RPMI7951 (cell line): ENCODE data around the gene ZC3H8. TPM values are rescaled to one million over a fixed set of nuclear protein-coding genes. Genes with fewer than 3 reads are reported as not detected.
"Not testable (repeated sequence)": the region's sequence is repeated elsewhere in the genome, so short reads cannot be mapped to it uniquely, and the experiment has no call there.

Experiments used
- DNase-seq: peaks from one replicate; pipeline ENCODE4 v3.0.0-alpha.2; 2012; ENCODE audit warnings: low read depth
- total RNA-seq: library from RNA; depleted of rRNA; stranded (reverse); fragments of >200 nt; shearing (Covaris generic); gene quantifications from 2 replicates; pipeline ENCODE4 v1.2.3, GENCODE V29; 2014

ZC3H8 gene
- total RNA-seq, 1 experiment from 2014 or later: 10.5 TPM

DNA sequence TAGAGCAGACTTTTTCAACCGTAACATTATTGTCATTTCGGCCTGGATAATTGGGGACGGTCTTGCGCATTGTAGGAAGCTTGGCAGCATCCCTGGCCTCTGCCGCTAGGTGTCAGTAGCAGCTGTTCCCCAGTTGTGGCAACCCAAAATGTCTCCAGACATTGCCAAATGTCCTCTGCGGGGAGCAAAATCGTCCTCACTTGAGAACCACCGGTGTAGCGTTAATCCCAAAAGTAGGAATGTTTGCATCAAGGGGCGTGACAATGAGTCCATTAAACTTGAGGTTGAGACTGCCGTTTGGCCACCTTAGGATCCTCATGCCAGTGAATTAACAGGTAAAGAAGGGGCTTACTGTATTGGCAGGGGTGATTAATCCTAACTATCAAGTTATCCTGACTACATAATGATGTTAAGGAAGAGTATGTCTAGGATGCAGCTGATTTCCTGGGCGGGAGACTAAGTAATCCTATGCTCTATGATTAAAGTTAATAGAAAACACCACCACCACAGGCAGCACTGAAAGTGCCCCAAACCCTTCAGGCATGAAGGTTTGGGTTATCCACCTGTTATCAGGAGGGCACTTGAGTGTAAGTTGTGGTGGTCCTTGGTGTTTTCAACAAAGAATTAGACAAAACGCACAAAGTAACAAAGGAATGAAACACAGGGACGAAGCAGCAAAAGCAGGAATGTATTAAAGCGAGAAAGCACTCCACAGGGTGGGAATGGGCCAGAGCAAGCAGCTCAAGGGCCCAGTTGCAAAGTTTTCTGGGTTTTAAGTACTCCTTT, 4.9 kb upstream of the ZC3H8 start:
- peak; percentile 71 for DNase-seq

DNA sequence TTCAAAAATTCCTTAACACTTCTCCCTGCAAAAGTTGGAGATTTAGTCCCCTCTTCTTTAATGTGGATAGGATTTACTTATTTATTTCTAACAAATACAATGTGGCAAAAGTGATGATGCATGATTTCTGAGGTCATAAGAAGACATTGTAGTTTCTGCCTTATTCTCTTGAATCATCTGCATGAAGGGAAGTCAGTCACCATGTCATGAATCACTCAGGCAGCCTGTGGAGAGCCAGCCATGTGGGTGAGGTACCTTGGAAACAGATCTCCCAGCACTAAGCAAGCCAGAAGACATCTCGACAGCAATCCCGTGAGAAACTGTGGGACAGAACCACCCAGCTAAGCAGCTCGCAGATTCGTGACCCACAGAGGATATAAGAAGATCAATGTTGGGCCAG, 2.7 kb upstream of the ZC3H8 start:
- DNase-seq: peak; percentile 15

DNA sequence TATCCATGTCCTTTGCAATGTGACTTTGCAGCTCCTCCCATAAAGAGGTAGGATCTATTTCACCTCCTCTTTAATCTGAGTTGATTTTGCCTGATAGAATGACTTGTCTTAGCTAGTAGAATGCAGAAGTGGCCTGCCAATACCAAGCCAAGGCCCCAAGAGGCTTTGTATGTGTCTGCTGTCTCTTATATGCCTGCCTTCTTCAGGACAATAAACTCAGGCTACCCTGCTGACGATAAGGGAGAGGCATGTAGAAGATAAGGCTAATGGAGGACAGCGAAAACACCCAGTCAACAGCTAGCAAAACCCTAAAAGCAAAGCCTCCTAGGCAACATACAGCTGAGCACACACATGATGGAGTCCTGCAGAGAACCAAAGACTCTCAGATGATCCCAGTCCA, 1.8 kb upstream of the ZC3H8 start:
- DNase-seq: no peak

DNA sequence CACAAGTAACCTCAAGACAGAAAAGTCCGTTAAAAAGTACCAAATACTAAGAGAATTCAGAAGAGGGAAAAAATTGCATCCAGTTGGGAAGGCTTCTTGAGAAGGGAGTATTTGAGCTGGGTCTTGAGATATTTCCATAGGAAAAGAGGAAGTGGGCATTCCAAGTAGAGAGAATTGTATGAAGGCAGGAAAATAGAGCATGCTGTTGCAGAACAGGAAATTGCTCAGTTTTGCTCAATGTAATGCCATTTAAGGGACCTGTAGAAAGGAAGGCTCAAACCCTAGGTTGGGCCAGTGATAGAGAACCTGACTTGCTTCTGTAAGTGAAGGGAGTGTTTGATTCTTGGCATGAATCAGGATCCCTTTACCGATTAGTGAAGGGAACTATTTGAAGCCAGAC, 1.0 kb upstream of the ZC3H8 start:
- DNase-seq: no peak

DNA sequence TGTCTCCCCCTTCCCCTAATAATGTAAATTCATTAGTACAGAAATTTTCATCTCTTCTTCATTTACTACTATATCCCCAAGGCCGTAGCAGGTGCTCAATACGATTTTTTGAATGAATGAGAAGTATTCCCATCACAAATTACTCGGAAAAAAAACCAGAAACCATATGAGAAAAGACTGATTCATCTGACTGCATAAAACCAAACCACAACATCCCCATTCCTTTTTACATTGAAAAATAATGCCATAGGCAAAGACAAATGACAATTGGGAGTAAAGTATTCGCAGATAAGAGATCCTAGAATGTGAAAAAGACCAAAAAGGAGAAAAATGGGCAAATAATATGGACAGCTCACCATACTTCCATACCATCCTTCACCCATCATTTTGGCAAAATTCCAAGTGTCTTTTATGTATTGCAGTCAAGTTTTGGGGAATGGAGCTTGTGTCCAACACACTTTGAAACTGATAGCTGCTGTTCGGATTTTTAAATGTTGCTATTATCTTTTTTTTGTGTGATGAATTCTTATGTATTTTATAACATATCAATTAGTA, 1.5 kb downstream of the ZC3H8 start:
- DNase-seq: peak; percentile 17

DNA sequence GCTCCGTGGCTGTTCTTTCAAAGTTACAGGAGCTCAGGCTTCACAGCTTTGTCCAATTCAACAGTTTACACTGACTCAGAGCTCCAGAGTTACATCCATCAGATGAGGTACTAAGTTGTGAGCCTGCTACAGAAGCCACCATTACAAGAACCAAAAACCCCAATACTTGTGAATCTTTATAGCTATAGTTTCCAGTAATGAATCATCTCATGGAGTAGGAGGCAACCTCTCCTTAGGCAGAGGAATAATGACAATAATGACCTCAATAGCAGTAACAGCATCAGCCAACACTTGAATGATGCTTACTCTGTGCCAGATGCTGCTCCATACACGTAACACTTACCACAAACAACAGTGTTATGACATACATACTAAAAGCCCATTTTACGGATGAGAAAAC, 3.6 kb downstream of the ZC3H8 start:
- DNase-seq: no peak

DNA sequence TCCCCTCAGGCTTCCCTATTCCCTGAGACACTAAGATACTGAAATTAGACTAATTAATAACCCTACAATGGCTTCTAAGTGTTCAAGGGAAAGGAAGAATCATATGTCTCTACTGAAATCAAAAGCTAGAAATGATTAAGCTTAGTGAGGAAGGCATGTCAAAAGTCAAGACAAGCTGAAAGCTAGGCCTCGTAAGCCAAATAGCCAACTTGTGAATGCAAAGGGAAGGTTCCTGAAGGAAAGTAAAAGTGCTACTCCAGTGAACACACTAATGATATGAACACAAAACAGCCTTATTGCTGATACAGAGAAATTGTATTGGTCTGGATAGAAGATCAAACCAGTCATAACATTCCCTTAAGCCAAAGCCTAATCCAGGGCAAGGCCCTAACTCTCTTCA, 10.0 kb downstream of the ZC3H8 start:
- no peak for DNase-seq

DNA sequence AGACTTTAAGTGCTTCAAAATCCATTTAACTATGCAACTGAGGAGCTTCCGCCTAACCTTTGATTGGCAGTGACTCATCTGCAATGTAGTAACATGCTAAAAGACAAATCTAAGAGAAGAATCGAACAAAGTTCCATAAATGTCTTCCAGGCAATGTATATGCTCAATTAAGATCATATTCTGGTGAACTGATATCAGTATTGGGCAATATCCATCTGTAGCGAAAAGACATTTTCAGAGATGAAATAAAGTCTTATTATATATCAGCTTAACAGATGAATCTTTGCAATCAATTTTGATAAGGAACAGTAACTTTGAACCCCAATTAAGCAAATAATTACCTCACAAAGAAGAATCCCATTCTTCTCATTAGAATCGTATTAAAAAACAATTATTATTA, 11.6 kb downstream of the ZC3H8 start:
- DNase-seq: no peak

DNA sequence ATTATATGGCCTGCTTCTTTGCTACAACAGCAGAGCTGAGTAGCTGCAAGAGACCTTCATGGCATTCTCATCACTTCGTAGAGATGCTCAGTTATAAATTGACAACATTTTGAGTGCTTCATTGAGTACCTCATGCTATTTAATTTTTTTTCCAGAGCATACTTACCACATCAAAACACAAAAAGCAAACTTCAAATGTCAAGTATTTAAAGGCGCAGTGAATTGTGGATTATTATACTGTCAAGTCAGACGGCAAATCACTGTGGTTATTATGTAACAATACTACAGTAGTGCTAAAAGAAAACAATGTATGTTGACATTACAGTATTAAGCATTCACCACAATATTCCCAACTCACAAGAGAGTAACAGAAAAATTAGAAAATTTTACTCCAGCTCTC, 12.5 kb downstream of the ZC3H8 start:
- no peak for DNase-seq

DNA sequence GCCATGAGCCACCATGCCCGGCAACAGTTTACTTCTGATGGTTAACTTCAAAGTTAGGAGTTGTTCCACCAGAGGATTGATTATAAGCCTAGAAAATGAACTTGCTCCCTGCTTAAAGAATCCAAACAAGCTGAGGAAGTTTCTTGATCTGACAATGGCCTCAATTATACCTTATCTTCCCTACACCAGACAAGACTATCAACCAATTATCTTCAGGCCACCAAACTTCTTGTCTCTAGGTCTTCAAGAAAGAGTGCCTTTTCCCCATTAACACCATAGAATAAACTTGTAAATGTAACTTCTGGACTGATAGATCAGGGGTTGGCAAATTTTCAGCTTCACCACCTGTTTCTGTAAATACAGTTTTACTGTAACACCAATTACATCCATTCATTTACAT, 15.0 kb downstream of the ZC3H8 start:
- DNase-seq: no peak

DNA sequence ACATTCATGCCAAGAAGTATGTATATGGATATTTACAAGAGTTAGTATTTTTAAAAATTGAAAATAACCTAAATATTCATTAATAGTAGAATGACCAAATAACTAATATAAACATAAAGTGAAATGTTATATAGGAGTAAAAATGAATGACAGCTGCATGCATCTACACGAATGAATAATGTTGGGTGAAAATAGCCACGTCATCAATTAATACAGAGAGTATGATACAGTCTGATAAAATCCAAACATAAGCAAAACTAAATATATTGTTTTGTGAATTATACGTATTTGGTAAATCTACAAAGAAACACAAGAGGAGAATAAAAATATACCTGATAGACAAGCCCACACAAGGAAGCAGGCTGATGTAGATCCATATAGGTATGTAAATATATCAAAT, 24.5 kb downstream of the ZC3H8 start:
- no peak for DNase-seq

DNA sequence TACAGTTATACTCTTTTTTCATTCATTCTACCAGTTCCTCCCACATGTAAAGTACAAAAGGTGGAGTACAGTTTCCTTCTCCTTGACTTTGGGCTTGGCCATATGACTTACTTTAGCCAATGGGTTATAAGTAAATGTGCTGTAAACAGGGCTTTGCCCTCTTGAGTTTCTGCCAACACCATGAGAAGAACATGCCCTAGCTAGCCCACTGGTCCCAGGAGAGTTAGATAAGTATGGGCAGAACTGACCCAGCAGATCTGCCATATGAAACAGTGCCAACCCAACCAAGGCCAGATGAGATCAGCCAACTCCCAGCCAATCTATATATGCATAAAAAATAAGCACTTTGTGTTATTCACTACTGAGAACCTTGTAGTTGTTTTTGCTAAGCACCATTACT, 25.5 kb downstream of the ZC3H8 start:
- DNase-seq: no peak

DNA sequence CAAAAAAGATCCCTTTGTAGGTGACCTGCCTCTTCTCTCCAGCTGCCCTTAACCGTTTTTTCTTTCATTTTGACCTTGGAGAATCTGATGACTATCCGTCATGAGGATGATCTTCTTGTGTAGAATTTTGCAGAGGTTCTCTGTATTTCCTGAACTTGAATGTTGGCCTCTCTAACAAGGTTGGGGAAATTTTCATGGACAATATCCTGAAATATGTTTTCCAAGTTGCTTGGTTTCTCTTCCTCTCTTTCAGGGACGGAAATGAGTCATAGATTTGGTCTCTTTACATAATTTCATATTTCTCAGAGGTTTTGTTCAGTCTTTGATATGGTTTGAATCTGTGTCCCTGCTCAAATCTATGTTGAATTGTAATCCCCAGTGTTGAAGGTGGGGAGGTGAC, 34.0 kb downstream of the ZC3H8 start:
- DNase-seq: no peak

DNA sequence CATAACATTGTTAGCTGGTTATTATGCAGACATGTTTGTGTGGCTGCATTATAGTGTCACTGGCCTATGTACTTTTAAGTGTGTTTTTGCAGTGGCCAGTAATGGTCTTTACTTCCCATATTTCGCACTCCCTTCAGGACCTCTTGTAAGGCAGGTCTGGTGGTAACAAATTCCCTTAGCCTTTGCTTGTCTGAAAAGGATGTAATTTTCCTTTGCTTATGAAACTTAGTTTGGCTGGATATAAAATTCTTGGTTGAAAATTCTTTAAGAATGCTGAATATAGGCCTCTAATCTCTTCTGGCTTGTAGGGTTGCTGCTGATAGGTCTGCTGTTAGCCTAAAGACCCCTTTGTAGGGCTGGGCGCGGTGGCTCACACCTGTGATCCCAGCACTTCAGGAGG, 34.7 kb downstream of the ZC3H8 start:
- DNase-seq: no peak

DNA sequence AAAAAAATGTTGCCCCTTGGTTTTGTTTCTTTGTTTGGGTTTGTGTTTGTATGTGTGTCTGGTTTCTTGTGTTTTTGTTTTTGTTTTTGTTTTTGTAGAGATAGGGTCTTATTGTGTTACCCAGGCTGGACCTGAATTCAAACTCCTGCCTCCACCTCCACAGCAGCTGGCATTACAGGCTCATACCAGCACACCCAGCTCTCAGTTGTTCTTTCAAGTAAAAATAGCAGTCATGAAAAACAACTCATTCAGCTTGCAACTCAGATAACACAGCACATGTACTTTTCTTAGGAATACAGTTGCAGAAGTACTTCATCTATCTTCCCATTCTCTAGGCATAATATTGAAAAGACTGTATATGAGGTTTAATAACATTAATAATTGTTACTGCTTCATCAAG, 37.0 kb downstream of the ZC3H8 start:
- no peak for DNase-seq

DNA sequence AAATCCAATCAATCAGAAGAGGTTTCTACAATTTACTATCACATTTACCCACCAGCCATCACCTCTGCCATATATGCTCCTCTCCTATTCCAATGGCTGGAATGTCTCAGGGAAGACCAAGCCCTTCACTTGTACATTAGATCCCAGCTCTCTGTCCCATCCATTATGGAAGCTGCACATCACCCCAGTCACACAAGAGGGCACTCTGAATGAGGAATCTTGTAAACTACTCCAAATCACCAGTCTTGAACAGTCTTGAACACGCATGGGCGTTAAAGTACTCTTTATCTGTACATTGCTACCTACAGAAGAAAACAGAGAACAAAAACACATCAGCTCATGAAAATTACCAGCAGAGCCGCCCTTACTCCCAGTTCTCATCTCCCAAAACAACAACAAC, 38.7 kb downstream of the ZC3H8 start:
- peak; percentile 41 for DNase-seq

DNA sequence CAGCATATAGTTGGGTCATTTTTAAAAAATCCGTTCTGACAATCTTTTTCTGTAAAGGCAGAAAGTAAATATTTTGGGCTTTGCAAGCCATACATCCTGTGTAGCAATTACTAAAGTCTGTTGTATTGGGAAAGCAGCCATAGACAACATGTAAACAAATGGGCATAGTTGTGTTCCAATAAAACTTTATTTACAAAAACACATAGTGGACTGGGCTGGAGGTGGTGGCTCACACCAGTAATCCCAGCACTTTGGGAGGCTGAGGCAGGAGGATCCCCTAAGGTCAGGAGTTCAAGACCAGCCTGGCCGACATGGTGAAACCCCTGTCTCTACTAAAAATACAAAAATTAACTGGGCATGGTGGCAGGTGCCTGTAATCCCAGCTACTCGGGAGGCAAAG, 46.9 kb downstream of the ZC3H8 start:
- DNase-seq: not testable (repeated sequence)

DNA sequence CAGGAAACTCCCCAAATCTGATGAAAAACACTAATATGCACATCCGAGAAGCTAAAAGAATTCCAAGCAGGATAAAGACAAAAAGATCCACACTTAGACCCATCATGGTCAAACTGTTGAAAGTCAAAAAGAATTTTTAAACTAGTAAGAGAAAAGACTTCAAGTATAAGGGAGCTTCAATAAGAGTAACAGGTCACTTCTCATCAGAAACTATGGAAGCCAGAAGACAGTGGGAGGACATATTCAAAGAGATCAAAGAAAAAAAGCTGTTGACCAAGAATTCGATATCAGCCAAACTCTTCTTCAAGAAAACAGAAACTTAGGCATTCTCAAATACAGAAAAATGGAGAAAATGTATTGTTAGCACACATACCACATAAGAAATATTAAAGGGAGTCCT, 50.4 kb downstream of the ZC3H8 start:
- DNase-seq: peak; percentile 24

DNA sequence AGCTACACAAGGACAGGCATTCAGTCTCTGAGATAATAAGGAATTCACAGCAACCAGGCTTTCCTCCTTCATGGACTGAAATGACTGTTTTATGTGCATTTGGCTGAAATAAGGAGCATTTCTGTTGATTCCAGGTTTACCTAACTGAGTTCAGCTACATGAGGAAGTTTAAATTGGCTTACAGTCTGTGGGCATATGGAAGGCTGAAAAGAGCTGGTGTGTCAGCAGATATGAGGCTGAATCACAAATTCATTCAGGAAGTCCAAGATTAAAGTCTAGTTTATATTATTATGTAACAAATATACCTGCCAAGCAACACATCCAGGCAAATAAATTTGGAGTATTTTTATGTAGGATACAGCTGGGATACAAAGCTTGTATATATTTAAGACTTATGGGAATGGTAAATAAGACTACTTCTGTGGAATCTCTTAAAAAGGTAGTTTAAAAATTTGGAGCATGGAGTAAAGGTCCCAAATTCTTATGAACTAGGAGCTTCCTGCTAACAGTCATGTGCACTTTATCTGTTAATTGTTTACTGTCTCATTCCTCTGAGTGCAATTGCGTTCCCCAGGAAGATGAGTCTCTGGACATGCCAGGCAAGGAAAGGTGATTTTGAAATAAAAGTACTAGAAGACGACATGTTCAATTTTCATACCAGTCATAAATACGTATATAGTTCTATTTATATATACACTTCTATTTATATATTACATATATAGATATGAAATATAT, 53.0 kb downstream of the ZC3H8 start:
- DNase-seq: no peak

DNA sequence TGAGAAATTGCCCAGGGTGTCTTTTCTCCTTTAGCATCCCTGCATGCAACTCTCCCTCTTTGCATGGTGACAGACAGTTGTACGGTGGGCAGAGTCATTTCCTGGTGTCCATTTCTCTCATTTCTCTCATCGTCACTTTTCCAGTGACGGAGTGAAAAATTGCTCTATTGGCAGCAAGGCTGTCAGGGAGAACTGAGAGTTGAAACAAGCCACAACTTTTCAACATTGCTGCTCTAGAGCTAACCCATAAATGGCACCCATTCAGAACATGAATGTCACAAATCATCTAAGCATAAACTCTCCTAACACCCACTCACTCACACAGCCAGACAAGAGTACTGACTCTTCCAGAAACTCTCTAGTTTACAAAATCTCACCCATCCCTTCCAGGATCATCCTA, 55.7 kb downstream of the ZC3H8 start:
- no peak for DNase-seq

DNA sequence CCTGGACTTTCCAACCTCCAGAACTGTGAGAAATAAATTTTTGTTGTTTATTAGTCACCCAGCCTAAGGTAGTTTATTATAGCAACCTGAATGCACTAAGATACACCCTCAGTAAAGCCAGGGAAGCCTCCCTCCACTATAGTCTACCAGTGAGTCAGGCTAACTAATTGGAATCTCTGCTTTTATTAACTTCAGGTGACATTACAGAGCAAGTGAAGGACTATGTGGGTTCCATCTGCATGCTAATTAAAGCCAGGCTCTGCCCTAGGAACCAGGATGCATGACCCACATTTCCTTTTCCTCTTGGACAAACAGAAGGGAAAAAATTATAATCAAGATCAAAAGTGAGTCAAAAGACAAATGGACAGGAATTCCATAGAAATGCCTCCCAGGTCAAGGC, 56.1 kb downstream of the ZC3H8 start:
- no peak for DNase-seq

DNA sequence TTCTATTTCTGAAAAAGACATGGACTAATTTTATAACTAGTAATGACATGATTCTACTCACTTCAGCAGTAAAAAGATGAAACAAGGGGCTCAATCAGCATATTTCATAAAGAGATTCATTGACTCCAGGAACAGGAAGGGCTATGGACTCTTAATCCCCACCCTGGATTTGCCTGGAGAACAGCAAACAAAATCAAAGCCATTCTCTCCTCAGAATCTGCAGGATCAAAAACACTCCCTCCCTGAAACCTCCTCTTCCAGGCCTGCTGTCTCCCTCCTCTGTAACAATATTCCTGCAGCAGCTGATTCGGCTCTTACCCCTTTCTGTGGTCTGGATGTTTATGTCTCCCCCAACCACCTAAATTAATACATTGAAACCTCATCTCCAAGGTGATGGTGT, 57.0 kb downstream of the ZC3H8 start:
- DNase-seq: no peak

DNA sequence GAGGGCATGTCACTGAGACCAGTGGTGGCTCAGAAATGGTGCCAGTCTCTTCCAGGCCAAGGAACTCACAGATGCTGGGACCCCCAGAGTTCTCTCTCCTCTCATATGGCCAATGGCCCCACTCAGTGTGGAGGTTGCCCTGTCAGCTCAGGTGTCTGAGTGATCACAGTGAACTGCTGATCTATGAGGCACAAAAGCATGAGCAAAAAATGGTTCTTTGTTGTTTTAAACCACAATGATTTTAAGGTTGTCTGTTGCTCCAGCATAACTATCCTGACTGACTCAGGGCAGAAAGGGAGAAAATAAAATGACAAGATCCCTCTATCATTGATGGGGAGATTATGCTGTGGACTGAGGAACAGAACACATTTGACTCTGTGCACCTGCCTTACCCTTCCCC, 58.9 kb downstream of the ZC3H8 start:
- DNase-seq: no peak
